ENCODE results near the gene LMF2. TPM values are rescaled to one million over a fixed set of nuclear protein-coding genes. Genes with fewer than 3 reads are reported as not detected.

Gene LMF2
- total RNA-seq, 1 donor from 2014 or later: 57.0 TPM

DNA sequence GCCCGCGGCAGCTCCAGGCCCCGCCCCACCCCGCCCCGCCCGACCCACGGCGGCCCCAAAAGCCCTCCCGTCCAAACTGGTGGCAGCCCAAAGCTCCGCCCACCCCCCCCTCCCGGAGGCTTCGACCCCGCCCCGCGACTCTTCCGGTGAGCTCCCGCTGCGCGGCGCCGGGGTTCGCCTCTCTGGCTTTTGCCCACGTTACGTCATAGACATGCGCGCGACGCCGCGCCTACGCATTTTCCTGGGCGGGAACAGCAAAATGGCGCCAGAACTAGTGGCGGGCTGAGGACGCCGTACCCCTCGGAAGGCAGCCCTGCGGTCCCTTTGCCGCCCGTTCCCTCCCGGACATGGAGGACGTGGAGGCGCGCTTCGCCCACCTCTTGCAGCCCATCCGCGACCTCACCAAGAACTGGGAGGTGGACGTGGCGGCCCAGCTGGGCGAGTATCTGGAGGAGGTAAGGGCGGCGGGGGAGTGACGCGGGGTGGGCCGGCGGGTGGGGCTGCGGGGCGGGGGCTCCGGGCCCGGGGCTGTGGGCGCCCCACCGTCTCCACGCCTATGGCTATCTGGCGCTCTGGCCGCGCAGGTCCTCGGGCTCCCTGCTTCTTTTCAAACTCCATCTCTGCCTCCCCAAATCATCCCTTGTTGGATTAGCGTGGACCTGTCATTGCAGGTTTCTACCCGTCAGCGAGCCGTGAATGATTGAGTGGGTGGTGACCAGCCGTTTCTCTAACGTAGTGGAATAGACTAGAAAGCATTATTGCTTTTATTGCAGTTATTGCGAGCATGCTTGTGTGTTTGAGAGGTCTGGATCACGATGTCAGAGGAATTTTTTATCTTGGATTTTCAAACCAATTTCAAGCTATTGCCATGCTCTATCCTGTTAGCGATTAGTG is 736 bp upstream of the LMF2 start, which contains the start of gene NCAPH2:
TSS of gene NCAPH2 (plus strand) at position 234 of the 894 bp plus-strand sequence. CDS start at position 348, 114 bp downstream.
- DNase-seq (ENCODE audit: extremely low spot score in 2 of 2): no peak
- Histone ChIP-seq H3K36me3 (peaks cover 0 to 23% of the 10 kb centered on the region in 2 donors), H3K9me3 (no peaks in the 10 kb centered on the region), H3K27me3 (no peaks in the 10 kb centered on the region), H3K27ac (peak within 1 kb of the TSS; percentile 90), H3K4me1 (peaks cover 49% of the 10 kb centered on the region), H3K4me3 (peak within 1 kb of the TSS; percentile 76 to 98)
- intact Hi-C loops (cut with DNase I): loop anchor here (5.0 kb wide), 1 partner anchor 571 kb away; no protein-coding TSS in a partner anchor
- TF ChIP-seq POLR2AphosphoS5 (IDR thresholded peaks at IDR 0.05; ENCODE audit: insufficient read depth in 1 of 2, low read depth in 1 of 2): peak; percentile 90 to 95
- TF ChIP-seq, protein P1, sequence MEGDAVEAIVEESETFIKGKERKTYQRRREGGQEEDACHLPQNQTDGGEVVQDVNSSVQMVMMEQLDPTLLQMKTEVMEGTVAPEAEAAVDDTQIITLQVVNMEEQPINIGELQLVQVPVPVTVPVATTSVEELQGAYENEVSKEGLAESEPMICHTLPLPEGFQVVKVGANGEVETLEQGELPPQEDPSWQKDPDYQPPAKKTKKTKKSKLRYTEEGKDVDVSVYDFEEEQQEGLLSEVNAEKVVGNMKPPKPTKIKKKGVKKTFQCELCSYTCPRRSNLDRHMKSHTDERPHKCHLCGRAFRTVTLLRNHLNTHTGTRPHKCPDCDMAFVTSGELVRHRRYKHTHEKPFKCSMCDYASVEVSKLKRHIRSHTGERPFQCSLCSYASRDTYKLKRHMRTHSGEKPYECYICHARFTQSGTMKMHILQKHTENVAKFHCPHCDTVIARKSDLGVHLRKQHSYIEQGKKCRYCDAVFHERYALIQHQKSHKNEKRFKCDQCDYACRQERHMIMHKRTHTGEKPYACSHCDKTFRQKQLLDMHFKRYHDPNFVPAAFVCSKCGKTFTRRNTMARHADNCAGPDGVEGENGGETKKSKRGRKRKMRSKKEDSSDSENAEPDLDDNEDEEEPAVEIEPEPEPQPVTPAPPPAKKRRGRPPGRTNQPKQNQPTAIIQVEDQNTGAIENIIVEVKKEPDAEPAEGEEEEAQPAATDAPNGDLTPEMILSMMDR (IDR thresholded peaks at IDR 0.05): no peak
- peak in 1 of 2 donors; percentile 82 for TF ChIP-seq POLR2A (IDR thresholded peaks at IDR 0.05)

DNA sequence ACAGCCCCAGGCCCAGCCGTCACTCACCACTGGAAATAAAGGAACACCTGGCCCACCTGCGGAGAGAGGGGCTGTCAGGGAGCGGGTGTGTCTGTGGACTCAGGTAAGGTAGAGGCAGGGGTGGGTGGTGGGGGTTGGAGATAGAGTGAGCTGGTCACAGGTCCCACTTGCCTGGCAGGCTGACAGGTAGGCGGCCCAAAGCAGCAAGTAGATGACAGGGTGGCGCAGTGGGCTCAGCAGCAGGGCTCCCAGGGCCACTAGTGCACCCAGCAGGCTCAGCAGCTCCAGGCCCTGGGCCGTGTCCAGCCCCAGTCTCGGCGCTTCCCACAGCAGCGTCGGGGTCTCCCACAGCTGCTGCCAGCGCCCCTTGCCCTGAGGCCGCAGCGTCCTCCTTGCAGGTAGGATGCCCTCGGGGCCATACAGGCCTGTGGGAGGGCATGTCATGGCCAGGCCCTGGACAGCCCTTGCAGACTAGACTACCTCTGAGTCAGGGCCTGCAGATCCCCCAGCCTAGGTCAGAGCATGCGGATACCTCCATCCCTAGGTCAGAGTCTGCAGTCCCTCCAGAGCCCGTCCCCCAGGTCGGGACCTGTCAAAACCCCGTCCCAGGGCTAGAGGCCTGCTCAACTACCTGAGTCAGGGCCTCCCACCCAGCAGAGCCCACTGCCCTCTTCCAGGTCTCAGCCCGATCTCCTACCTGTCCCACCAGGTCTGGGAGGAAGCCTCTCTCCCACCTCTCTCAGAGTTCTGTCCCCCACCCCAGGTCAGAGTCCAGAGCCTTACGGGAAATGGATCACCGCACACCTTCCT is 686 bp downstream of the LMF2 start:
- no peaks in the 10 kb centered on the region for H3K9me3 ChIP-seq
- intact Hi-C loops (cut with DNase I): loop anchor here (5.0 kb wide), 1 partner anchor 570 kb away; no protein-coding TSS in a partner anchor
- H3K4me3 ChIP-seq: peak overlapping the region; percentile 63 to 98
- TF ChIP-seq, protein P1 (IDR thresholded peaks at IDR 0.05): no peak
- TF ChIP-seq POLR2AphosphoS5 (IDR thresholded peaks at IDR 0.05; ENCODE audit: insufficient read depth in 1 of 2, low read depth in 1 of 2) (no peak), POLR2A (IDR thresholded peaks at IDR 0.05) (no peak)
- H3K36me3 ChIP-seq: peaks cover 0 to 31% of the 10 kb centered on the region in 2 donors
- no peaks in the 10 kb centered on the region for H3K27me3 ChIP-seq
- peaks cover 49% of the 10 kb centered on the region for H3K4me1 ChIP-seq
- peak overlapping the region; percentile 90 for H3K27ac ChIP-seq
- DNase-seq (ENCODE audit: extremely low spot score in 2 of 2): no peak

DNA sequence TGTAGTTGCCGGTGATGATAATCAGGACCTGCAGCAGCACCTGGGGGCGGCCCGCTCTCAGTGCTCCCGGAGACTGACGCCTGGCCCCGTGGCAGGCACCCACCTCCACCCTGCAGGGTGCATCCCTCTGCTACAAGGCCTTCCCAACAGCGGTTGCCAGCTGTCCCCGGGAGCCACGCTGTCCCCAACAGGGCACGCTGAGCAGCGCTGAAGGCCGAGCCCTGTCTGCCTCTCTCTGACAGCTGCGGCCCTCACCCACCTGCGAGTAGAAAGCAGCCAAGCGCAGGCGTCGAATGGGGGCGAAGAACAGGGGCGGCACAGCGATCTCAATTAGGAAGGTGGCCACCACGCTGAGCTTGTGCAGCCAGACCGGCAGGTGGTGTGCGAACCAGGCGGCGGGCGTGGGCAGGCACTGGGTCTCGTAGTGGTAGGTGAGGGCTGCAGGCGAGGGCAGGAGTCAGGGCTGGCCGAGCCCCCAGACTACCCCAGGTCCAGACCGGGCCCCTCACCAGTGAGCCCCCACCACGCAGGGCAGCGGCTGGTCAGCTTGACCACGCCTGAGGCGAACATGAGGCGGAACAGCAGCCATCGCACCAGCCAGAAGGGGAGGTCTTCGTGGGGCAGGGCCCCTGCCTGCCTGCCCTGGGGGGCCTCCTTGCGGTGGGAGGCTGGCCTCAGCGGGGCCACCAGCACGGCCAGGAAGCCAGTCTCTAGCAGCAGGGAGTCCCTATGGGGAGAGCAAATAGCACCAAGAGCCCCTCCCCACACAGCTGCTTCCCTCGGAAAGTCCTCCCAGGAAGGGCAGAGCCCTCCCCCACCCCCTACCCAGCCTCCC is 1.5 kb downstream of the LMF2 start:
- peak in 1 of 2 donors; percentile 87 for DNase-seq (ENCODE audit: extremely low spot score in 2 of 2)
- H3K27ac ChIP-seq: no peak overlapping the region
- intact Hi-C loops (cut with DNase I): loop anchor here (5.0 kb wide), 1 partner anchor 569 kb away; no protein-coding TSS in a partner anchor
- H3K36me3 ChIP-seq: peaks cover 0 to 31% of the 10 kb centered on the region in 2 donors
- H3K4me1 ChIP-seq: peaks cover 49% of the 10 kb centered on the region
- TF ChIP-seq, protein P1 (IDR thresholded peaks at IDR 0.05): no peak
- no peak for TF ChIP-seq POLR2AphosphoS5 (IDR thresholded peaks at IDR 0.05; ENCODE audit: insufficient read depth in 1 of 2, low read depth in 1 of 2)
- TF ChIP-seq POLR2A (IDR thresholded peaks at IDR 0.05): no peak
- no peaks in the 10 kb centered on the region for H3K27me3 ChIP-seq
- peak overlapping the region; percentile 63 to 98 for H3K4me3 ChIP-seq
- H3K9me3 ChIP-seq: no peaks in the 10 kb centered on the region

DNA sequence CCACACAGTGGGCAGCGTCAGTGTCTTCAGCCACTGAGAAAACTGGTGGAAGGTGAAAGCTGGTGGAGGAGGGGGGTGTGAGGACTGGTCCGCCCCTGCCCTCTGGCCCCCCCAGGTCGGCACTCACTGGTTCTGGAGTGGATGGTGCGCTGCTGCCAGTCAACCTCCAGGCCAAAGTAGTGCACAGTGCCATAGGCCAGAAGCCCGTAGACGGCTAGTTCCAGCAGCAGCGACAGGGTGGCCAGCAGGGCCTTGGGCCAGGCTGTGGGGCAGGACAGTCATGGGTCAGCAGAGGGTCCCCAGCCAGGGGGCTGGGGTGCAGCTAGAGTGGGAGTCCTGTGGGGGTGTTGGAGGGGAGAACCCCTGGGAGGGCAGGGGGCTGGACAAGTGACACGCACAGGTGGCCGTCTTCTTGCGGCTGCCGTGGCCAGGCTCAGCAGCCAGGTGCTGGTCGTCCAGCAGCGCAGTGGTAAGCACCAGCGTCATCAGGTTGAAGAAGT is 2.2 kb downstream of the LMF2 start:
- H3K4me1 ChIP-seq: peaks cover 49% of the 10 kb centered on the region
- TF ChIP-seq POLR2AphosphoS5 (IDR thresholded peaks at IDR 0.05; ENCODE audit: insufficient read depth in 1 of 2, low read depth in 1 of 2) (no peak), POLR2A (IDR thresholded peaks at IDR 0.05) (no peak)
- TF ChIP-seq, protein P1 (IDR thresholded peaks at IDR 0.05): no peak
- intact Hi-C loops (cut with DNase I): loop anchor here (5.0 kb wide), 1 partner anchor 568 kb away; no protein-coding TSS in a partner anchor

More for the DNA sequence above, 2.2 kb downstream of the LMF2 start:
- H3K27me3 ChIP-seq: no peaks in the 10 kb centered on the region
- peaks cover 0 to 31% of the 10 kb centered on the region in 2 donors for H3K36me3 ChIP-seq
- H3K27ac ChIP-seq: no peak overlapping the region
- no peak overlapping the region for H3K4me3 ChIP-seq
- no peak for DNase-seq (ENCODE audit: extremely low spot score in 2 of 2)
- H3K9me3 ChIP-seq: no peaks in the 10 kb centered on the region
